ENCODE data around the gene TBXA2R.
"Not testable (repeated sequence)": the region's sequence is repeated elsewhere in the genome, so short reads cannot be mapped to it uniquely, and the experiment has no call there.

TBXA2R gene

GRCh38 chr19:3606690-3607289 lies at the start of gene TBXA2R:
TSS of gene TBXA2R (minus strand) at chr19:3606875. CDS start at chr19:3600634, 6,241 bp downstream.
- peak in 1 of 2 donors; percentile 58 for DNase-seq (ENCODE audit: low read depth in 2 of 2)

DNA sequence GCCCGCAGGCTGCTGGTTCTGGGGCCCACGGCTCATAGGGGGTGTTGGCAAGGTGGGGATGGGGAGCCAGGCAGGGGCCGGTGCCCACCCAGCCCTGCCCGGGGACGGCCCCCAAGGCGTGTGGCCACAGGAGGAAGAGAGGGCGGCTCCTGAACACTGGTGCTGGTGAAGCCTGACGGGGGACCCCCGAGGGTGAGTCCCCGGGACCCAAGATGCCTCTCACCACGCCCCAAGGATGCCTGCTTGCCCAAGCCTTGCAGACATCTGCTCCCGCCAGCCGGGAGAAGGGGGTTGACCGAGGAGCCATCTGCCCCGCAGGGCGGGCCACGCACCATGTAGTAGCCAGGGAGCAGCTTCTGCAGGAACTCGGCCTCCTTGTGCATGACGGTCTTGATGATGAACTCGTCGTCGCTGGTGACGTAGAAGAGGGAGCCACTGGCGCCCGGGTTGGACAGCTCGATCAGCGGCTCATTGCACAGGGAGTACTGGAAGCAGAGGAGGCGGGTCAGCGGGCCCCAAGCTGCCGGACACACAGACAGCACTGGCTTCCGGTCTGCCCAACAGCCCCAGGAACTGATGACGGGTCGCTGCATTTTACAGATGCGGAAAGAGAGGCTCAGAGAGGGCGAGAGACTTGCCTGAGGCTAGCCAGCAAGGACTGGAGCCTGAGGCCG lies 49.5 kb upstream of the TBXA2R start:
- no peak for DNase-seq (ENCODE audit: low read depth in 2 of 2)

DNA sequence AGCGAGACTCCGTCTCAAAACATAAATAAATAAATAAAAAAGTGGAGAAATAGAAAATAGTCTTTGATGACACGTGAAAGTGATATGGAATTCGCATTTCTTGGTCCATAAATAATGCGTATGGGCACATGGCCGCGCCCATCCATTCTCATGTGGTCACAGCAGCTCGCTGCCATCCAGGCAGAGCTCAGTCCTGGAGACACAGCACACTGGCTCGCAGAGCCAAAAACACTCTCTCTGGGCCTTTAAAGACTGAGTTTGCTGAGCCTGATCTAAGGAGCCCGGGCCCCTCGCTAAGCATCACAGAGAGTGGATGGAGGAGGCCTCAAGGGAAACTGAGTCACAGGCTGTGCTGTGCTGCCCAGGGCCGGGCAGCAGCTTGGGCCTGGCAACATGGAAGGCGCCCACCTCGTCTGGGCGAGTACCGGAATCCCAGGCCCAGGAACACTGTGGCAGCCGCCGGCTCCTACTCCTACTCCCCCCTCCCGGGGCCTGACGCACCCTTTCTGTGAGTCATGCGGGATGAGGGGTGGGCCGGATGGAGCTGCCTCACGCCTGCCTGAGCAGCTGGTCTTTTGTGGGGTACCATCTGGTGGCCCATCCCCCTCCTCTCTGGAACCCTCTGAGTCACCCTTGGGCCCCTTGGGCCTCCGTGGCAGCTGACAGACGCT lies 48.9 kb upstream of the TBXA2R start:
- DNase-seq (ENCODE audit: low read depth in 2 of 2): no peak

DNA sequence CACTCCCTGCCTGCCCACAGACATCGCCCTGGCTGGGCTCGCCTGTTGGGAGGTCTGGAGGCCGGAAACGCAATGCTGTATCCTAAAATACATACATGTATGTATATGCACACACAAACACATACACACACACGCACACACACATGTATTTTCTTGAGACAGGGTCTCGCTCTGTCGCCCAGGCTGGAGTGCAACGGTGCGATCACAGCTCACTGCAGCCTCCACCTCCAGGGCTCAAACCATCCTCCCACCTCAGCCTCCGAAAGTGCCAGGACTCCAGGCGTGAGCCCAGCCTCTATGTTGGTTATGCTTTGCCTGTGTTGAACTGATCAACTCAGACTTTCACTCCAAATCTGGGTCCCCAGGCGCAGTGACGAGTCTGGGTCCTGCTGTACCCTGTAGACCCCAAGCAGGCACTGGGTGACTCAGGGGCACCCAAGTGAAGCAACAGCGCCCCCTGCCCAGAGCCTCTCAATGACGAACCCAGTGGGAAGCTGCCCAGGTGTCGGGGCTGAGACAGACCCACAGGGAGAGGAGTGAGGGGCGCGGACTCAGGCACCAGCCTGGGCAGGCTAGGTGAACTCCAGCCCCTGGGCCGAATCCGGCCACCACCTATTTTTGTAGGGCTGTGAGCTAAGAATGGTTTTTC lies 47.3 kb upstream of the TBXA2R start:
- no peak for DNase-seq (ENCODE audit: low read depth in 2 of 2)

- DNase-seq (ENCODE audit: low read depth in 2 of 2): no peak
Measured at GRCh38 chr19:3653081-3653795, 46.6 kb upstream of the TBXA2R start.

DNA sequence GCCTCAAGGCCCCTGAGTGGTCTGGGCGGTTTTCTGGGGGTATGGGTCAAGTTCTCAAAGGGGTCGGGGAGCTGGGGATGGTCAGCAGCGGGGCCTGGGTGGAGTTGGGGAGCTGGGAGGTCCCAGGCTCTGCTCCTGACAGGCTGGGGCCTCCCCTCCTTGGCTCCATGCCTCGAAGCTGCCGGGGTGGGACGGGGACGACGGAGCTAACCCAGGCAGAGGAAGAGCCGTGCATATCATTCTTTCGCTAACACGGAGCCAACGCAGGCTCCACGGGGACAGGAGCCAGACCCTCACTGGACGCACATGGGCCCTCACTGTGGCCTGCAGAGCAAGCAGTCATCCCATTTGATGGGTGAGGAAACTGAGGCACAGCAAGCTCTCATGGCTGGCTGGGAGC lies 45.7 kb upstream of the TBXA2R start:
- DNase-seq (ENCODE audit: low read depth in 2 of 2): no peak

GRCh38 chr19:3651684-3652083 lies 45.0 kb upstream of the TBXA2R start:
- no peak for DNase-seq (ENCODE audit: low read depth in 2 of 2)

DNA sequence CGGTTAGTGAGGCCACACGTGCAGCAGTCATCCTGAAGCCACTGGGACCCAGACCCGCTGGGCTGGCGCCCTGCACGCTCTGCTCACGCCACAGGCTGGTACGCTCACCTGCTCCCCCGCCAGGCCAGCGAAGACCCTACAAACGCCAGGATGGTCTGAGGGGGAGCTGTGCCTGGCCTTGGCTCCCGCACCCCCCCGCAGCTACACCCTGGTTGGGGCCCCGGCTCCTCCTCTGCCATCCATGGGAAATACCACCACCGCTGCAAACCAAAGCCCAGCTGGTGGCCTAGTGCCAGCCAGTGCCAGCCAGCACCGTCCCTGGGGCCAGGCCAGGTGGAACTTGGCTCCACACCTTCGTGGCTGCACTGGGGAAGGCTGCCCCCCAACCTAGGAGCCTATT lies 43.2 kb upstream of the TBXA2R start:
- DNase-seq (ENCODE audit: low read depth in 2 of 2): no peak

- DNase-seq (ENCODE audit: low read depth in 2 of 2): no peak
Measured at GRCh38 chr19:3648037-3648905, 41.6 kb upstream of the TBXA2R start.

GRCh38 chr19:3647102-3647501 lies 40.4 kb upstream of the TBXA2R start:
- not testable (repeated sequence) for DNase-seq (ENCODE audit: low read depth in 2 of 2)

GRCh38 chr19:3646336-3647092 lies 39.8 kb upstream of the TBXA2R start:
- no peak for DNase-seq (ENCODE audit: low read depth in 2 of 2)

- DNase-seq (ENCODE audit: low read depth in 2 of 2): no peak
Measured at GRCh38 chr19:3645726-3646125, 39.1 kb upstream of the TBXA2R start.

DNA sequence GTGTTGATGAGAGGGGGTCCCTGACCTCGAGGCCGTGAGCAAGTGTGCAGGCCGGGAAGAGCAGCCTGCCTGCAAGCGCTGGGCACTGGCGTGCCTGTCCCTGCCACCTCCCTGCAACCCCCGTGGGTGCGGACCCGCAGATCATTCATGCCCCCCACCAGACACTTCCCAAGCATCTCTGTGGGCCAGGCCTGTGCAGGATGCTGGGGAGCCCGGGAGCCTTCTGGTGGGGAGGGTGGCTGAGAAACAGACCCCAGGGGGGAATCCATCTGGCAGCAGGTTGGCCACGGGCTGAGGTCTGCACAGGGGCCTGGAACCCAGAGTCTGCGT lies 38.4 kb upstream of the TBXA2R start:
- DNase-seq (ENCODE audit: low read depth in 2 of 2): no peak

GRCh38 chr19:3644351-3645066 lies 37.8 kb upstream of the TBXA2R start:
- no peak for DNase-seq (ENCODE audit: low read depth in 2 of 2)

DNA sequence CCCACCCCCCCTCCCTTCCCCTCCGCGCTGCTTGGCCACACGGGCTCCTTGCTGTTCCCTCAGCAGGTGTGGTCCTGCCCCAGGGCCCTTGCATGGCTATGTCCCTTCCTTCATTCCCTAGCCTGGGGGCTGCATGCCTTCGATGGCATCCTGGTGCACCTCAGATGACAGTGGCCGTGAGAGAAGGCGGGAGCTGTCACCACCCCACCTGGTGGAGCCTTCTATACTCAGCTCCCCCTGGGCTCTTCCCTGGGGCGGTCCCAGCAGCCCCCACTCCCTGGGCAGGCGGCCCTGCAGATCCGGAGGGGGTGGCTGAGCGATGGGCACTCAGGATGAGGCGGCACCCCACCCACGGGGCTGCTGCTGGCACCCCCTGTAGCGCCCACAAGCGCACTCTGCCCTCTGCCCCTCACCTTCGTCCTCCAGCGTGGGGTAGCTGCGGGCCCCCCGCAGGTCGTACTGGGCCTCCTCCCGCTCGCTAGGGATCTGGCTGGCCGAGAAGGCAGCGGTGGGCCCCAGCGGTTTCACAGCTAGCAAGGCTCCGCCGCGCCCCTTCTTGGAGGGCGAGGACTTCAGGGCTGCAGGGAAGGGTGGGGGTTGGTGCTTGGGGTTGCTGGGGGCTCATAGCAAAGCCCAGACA lies 37.1 kb upstream of the TBXA2R start:
- no peak for DNase-seq (ENCODE audit: low read depth in 2 of 2)

- no peak for DNase-seq (ENCODE audit: low read depth in 2 of 2)
Measured at GRCh38 chr19:3642987-3643673, 36.5 kb upstream of the TBXA2R start.

DNA sequence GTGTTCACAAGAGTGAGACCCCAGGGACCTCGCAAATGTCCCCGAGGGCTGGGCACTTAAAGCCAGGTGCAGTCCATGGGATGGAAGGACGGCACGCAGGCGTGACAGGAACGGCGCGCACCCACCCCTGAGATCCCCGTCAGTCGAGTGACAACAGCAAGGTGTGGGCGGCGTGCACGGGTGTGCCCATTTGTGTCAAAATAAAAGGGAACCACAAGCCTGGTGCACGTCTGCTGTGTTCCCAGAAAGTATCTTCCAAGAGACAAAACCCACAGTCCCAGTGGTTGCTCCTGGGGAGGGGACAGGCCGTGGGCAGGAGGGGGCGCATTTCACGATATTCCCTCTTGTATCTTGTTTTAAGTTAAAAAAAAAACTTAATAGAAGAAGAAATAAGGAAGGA lies 35.6 kb upstream of the TBXA2R start:
- no peak for DNase-seq (ENCODE audit: low read depth in 2 of 2)

GRCh38 chr19:3641515-3642269 lies 35.0 kb upstream of the TBXA2R start:
- no peak for DNase-seq (ENCODE audit: low read depth in 2 of 2)

Measured in stimulated activated CD8-positive, alpha-beta memory T cell treated with anti-CD3 and anti-CD28 coated beads, Interleukin-7, amount 100 ng/mL, for 4 hours (primary cell).